Adrenal gland (tissue), 12 donors: Measurements from ENCODE around the gene GOLGA7B. TPM values are rescaled to one million over a fixed set of nuclear protein-coding genes. Genes with fewer than 3 reads are reported as not detected.
A peak's percentile ranks its signal among the peaks of the same experiment; 100 is the strongest.

Source experiments
- DNase-seq, 7 donors: peaks; one replicate each; pipeline ENCODE4 v3.0.0-alpha.2; 2019 to 2020
- H3K27ac ChIP-seq, 5 donors: fragments of 200-600 bp; sonication (generic) in 4 of 5; 1 replicate in 3 of 5; 2 replicates in 2 of 5; pipeline versions ENCODE4 v1.5.1 to v1.8.0; 2016 to 2020; ENCODE audit warnings: mild to moderate bottlenecking in 1 of 5
- H3K27me3 ChIP-seq: fragments of 200-600 bp; 2 replicates; pipeline ENCODE4 v1.8.0; 2021
- H3K36me3 ChIP-seq, 2 donors: fragments of 200-600 bp; replicated peaks in 1 of 2; 1 replicate in 1 of 2; 2 replicates in 1 of 2; pipeline versions ENCODE4 v1.5.1 to v1.8.0; 2018 to 2022
- H3K4me1 ChIP-seq, 2 donors: fragments of 200-600 bp; replicated peaks in 1 of 2; 1 replicate in 1 of 2; 2 replicates in 1 of 2; pipeline versions ENCODE4 v1.5.1 to v1.8.0; 2018 to 2021
- H3K4me3 ChIP-seq, 4 donors: fragments of 200-600 bp; sonication (generic) in 3 of 4; one replicate each; pipeline ENCODE4 v1.5.1; 2016 to 2018
- H3K9me3 ChIP-seq, 3 donors: fragments of 200-600 bp; sonication (generic) in 1 of 3; replicated peaks in 1 of 3; 1 replicate in 2 of 3; 2 replicates in 1 of 3; pipeline versions ENCODE4 v1.5.1 to v1.8.0; 2016 to 2021
- CTCF ChIP-seq, 6 experiments: fragments of 450-650 bp in 4 of 6; fragments of 200-600 bp in 2 of 6; sonication (generic) in 1 of 6; IDR thresholded peaks; 1 replicate in 5 of 6; 2 replicates in 1 of 6; pipeline versions ENCODE4 v1.5.1 to v1.8.0; 2016 to 2021; ENCODE audit warnings: antibody characterized with exemption in 6 of 6, mild to moderate bottlenecking in 2 of 6, moderate library complexity in 1 of 6
- POLR2A ChIP-seq, 2 donors: fragments of 450-650 bp; IDR thresholded peaks; one replicate each; pipeline ENCODE4 v1.6.1; 2017; ENCODE audit warnings: antibody characterized with exemption in 2 of 2, mild to moderate bottlenecking in 2 of 2, moderate library complexity in 1 of 2
- WGBS, 4 donors: extraction: QIAGEN DNeasy Blood & Tissue Kit in 2 of 4; methylation state at CpG; one replicate each; pipeline versions ENCODE4 v1.1.5 to v1.1.7; 2013 to 2017; 5-methylcytosine and 5-hydroxymethylcytosine counted together
- intact Hi-C, 2 donors: fragments of 100-400 bp; cut with DNase I; formaldehyde crosslinking; loops; one replicate each; pipeline versions ENCODE4 v1.14.1 to v1.15.0; 2022 to 2023
- polyA plus RNA-seq, 3 donors: library from polyadenylated mRNA; stranded (reverse); fragments of 200-250 nt in 2 of 3; fragments of 350-450 nt in 1 of 3; fragmentation: Illumina TruSeq in 1 of 3; extraction: RNeasy Lipid Tissue Mini Kit (QIAGEN cat#74804) in 1 of 3; gene quantifications; one replicate each; pipeline ENCODE4 v1.2.3, GENCODE V29; 2013 to 2014
- total RNA-seq, 9 donors: library from RNA; depleted of rRNA in 4 of 9; stranded (reverse); fragments of >200 nt in 4 of 9; fragments of 120-200 nt in 1 of 9; fragmentation: NEBNext Ultra II Directional in 1 of 9; extraction: Animal tissue kit (Norgen Biotek cat#: 25700) in 1 of 9; gene quantifications; one replicate each; pipeline versions ENCODE4 v1.1.0 to v1.2.4, GENCODE V29; 2013 to 2023
- donor health status: healthy with polysubstance abuse.
- donor health status: Bipolar disorder and iron deficiency.
- donor health status: DM: yes; HTN: yes; CAD: no.
- donor health status: DM: no; HTN: no; CAD: no.
- donor health status: DM: no; HTN: no; CAD: no.
- donor health status: DM: yes; HTN: yes; CAD: no.

Gene GOLGA7B
- total and polyA plus RNA-seq, 12 donors = 0.06 to 20.3 (median 1.1) TPM

- Histone ChIP-seq H3K4me3 (no peak overlapping the region), H3K27me3 (no peaks in the 10 kb centered on the region), H3K27ac (no peak overlapping the region), H3K9me3 (no peaks in the 10 kb centered on the region), H3K36me3 (no peaks in the 10 kb centered on the region), H3K4me1 (no peaks in the 10 kb centered on the region)
- WGBS, 4 donors = 80 to 90% (median 84%) methylated on average over 8 of the region's 8 CpGs
- no peak for DNase-seq
- no peak for TF ChIP-seq CTCF (IDR thresholded peaks at IDR 0.05)
- intact Hi-C loops = no loop called here
Observed at GRCh38 chr10:97820096-97820704, 29.4 kb upstream of the GOLGA7B start.

- H3K27me3 ChIP-seq = no peaks in the 10 kb centered on the region
- no peaks in the 10 kb centered on the region for H3K4me1 ChIP-seq
- DNase-seq = no peak
- H3K27ac ChIP-seq = no peak overlapping the region
- TF ChIP-seq CTCF (IDR thresholded peaks at IDR 0.05) = no peak
- no peak for TF ChIP-seq POLR2A (IDR thresholded peaks at IDR 0.05)
- intact Hi-C loops = no loop called here
- H3K9me3 ChIP-seq = no peaks in the 10 kb centered on the region
- no peak overlapping the region for H3K4me3 ChIP-seq
- no peaks in the 10 kb centered on the region for H3K36me3 ChIP-seq
- 64 to 81% (median 80%) methylated on average over 4 to 9 of the region's 9 CpGs for WGBS, 4 donors
Observed at GRCh38 chr10:97821308-97822038, 28.2 kb upstream of the GOLGA7B start.

- no peaks in the 10 kb centered on the region for H3K9me3 ChIP-seq
- no peaks in the 10 kb centered on the region for H3K36me3 ChIP-seq
- intact Hi-C loops = no loop called here
- peak overlapping the region in 1 of 5 donors; percentile 8 for H3K27ac ChIP-seq
- 71 to 73% (median 73%) methylated on average over 10 of the region's 10 CpGs; no CpG with 5 or more reads in 1 of the 4 donors for WGBS, 4 donors
- no peaks in the 10 kb centered on the region for H3K4me1 ChIP-seq
- H3K27me3 ChIP-seq = no peaks in the 10 kb centered on the region
- TF ChIP-seq CTCF (IDR thresholded peaks at IDR 0.05) (no peak), POLR2A (IDR thresholded peaks at IDR 0.05) (no peak)
- DNase-seq = peak in 1 of 7 donors; percentile 57
- H3K4me3 ChIP-seq = no peak overlapping the region
Observed at GRCh38 chr10:97822261-97822687, 27.4 kb upstream of the GOLGA7B start.

GRCh38 chr10:97823734-97824133, 25.9 kb upstream of the GOLGA7B start:
- WGBS, 4 donors = 79 to 91% (median 81%) methylated on average over 2 to 12 of the region's 12 CpGs
- H3K27me3 ChIP-seq = no peaks in the 10 kb centered on the region
- no peak overlapping the region for H3K4me3 ChIP-seq
- H3K36me3 ChIP-seq = no peaks in the 10 kb centered on the region
- H3K27ac ChIP-seq = peak overlapping the region in 1 of 5 donors; percentile 48
- TF ChIP-seq CTCF (IDR thresholded peaks at IDR 0.05) (no peak), POLR2A (IDR thresholded peaks at IDR 0.05) (no peak)
- H3K9me3 ChIP-seq = no peaks in the 10 kb centered on the region
- no peaks in the 10 kb centered on the region for H3K4me1 ChIP-seq
- intact Hi-C loops = no loop called here
- peak in 2 of 7 donors; percentile 29 to 91 for DNase-seq
